Measurements from ENCODE around the gene CA7. TPM values are rescaled to one million over a fixed set of nuclear protein-coding genes. Genes with fewer than 3 reads are reported as not detected.

CA7 gene
- total RNA-seq, 2 donors from 2014 or later = not detected

DNA sequence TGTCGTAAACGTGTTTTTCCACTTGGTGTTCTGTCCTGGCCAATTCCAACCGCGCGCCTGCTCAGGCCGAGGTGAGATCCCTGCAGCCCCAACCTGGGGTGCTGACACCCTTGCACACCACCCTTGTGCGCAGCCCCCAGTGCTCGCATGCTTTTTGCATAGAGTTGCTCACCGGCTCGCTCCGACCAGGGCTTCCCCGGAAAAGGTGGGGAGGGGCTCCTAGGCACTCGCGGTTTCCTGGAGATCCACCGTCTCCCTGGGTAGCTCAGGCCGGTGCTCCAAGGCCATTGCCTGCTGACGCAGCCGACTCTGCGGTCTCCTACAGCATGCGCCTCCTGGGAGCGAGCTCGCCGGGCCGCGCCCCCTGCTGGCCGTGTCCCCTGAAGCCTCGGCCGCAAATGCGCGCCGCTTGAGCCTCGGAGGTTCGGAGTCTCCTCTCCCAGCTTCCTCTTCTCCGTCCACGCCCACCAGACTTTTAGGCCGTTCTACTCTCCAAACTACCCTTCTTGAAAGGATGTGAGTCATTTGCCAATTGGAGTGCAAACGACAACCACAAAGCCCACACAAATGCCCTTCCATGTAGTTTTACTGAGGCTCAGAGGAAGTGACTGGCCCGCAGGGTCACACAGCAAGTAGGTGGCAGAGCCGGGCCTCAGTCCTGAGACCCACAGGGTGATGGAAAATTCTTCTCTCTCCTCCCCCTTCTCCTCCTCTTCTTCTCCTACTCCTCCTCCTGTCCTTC lies 28.9 kb downstream of the CA7 start:
- Histone ChIP-seq H3K27me3 (no peaks in the 10 kb centered on the region), H3K9me3 (no peaks in the 10 kb centered on the region), H3K4me1 (peaks cover 16% of the 10 kb centered on the region), H3K4me3 (peak overlapping the region in 1 of 2 donors; percentile 19), H3K27ac (peak overlapping the region; percentile 12 to 75 (median 58)), H3K36me3 (replicated peaks in 1 of 2; ENCODE audit: insufficient read depth in 1 of 2, low read depth in 2 of 2) (no peaks in the 10 kb centered on the region)
- intact Hi-C loops (cut with DNase I) = no loop called here
- TF ChIP-seq POLR2A (IDR thresholded peaks at IDR 0.05) = peak in 2 of 3 donors; percentile 36 to 52
- TF ChIP-seq, protein P1, sequence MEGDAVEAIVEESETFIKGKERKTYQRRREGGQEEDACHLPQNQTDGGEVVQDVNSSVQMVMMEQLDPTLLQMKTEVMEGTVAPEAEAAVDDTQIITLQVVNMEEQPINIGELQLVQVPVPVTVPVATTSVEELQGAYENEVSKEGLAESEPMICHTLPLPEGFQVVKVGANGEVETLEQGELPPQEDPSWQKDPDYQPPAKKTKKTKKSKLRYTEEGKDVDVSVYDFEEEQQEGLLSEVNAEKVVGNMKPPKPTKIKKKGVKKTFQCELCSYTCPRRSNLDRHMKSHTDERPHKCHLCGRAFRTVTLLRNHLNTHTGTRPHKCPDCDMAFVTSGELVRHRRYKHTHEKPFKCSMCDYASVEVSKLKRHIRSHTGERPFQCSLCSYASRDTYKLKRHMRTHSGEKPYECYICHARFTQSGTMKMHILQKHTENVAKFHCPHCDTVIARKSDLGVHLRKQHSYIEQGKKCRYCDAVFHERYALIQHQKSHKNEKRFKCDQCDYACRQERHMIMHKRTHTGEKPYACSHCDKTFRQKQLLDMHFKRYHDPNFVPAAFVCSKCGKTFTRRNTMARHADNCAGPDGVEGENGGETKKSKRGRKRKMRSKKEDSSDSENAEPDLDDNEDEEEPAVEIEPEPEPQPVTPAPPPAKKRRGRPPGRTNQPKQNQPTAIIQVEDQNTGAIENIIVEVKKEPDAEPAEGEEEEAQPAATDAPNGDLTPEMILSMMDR (IDR thresholded peaks at IDR 0.05) = peak; percentile 89 to 95 (median 93)
- ATAC-seq (peak; percentile 96), DNase-seq (peak; percentile 92 to 94 (median 94))
- 3 to 9% methylated on average over 15 to 39 of the region's 39 CpGs for WGBS, 2 donors

DNA sequence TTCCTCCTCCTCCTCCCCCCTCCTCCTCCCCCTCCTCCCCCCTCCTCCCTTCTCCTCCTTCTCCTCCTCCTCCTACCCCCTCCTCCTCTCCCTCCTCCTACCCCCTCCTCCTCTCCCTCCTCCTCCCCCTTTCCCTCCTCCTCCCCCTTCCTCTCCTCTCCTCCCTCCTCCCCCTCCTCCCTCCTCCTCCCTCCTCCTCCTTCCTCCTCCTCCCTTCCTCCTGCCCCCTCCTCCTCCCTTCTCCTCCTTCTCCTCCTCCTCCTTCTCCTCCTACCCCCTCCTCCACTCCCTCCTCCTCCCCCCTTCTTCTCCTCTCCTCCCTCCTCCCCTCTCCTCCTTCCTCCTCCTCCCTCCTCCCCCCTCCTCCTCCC lies 29.5 kb downstream of the CA7 start:
- no peaks in the 10 kb centered on the region for H3K27me3 ChIP-seq
- no peak for ATAC-seq
- no peak overlapping the region for H3K4me3 ChIP-seq
- H3K36me3 ChIP-seq (replicated peaks in 1 of 2; ENCODE audit: insufficient read depth in 1 of 2, low read depth in 2 of 2) = no peaks in the 10 kb centered on the region
- TF ChIP-seq POLR2A (IDR thresholded peaks at IDR 0.05) = no peak
- TF ChIP-seq, protein P1 (IDR thresholded peaks at IDR 0.05) = no peak
- DNase-seq = no peak
- H3K9me3 ChIP-seq = no peaks in the 10 kb centered on the region
- H3K27ac ChIP-seq = no peak overlapping the region
- H3K4me1 ChIP-seq = peaks cover 22% of the 10 kb centered on the region
- intact Hi-C loops (cut with DNase I) = no loop called here

- Histone ChIP-seq H3K36me3 (replicated peaks in 1 of 2; ENCODE audit: insufficient read depth in 1 of 2, low read depth in 2 of 2) (no peaks in the 10 kb centered on the region), H3K27ac (no peak overlapping the region), H3K4me3 (no peak overlapping the region), H3K27me3 (no peaks in the 10 kb centered on the region), H3K9me3 (no peaks in the 10 kb centered on the region), H3K4me1 (peaks cover 23% of the 10 kb centered on the region)
- no peak for ATAC-seq
- no peak for TF ChIP-seq POLR2A (IDR thresholded peaks at IDR 0.05)
- TF ChIP-seq, protein P1 (IDR thresholded peaks at IDR 0.05) = no peak
- intact Hi-C loops (cut with DNase I) = no loop called here
- no peak for DNase-seq
- whole genome bisulfite sequencing, 2 donors = 67 to 88% methylated on average over 1 of the region's 1 CpG
Observed at GRCh38 chr16:66874079-66874775, 30.0 kb downstream of the CA7 start.

DNA sequence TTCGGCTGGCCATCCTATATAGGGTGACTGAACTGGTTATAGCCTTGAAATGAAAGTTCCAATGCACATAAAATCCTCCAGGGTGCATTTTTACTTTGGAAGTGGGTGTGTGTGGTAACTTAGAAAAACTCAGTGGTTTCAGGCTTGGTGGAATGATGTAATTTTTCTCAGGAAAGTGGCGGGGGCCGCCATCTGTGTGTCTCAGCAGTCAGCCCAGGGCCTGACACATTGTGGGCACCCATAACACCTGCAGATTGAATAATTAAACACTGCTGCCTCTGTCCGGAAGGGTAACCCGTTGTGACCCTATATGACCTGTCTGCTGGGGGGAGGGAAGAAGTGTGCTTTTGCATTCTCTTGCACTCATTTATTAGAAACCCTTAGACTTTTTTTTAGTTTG lies 33.9 kb downstream of the CA7 start:
- no peaks in the 10 kb centered on the region for H3K27me3 ChIP-seq
- ATAC-seq (peak; percentile 33), DNase-seq (peak; percentile 58 to 80 (median 72))
- no peaks in the 10 kb centered on the region for H3K9me3 ChIP-seq
- 21 to 26% methylated on average over 5 of the region's 5 CpGs for WGBS, 2 donors
- intact Hi-C loops (cut with DNase I) = no loop called here
- H3K4me1 ChIP-seq = peaks cover 32% of the 10 kb centered on the region
- H3K36me3 ChIP-seq (replicated peaks in 1 of 2; ENCODE audit: insufficient read depth in 1 of 2, low read depth in 2 of 2) = no peaks in the 10 kb centered on the region
- TF ChIP-seq POLR2A (IDR thresholded peaks at IDR 0.05) = no peak
- TF ChIP-seq, protein P1 (IDR thresholded peaks at IDR 0.05) = peak in 2 of 7 experiments; percentile 7 to 9
- peak overlapping the region; percentile 36 to 72 (median 66) for H3K27ac ChIP-seq
- no peak overlapping the region for H3K4me3 ChIP-seq
